Upper lobe of left lung (tissue), 6 donors: ENCODE results near the gene NELFCD. TPM values are rescaled to one million over a fixed set of nuclear protein-coding genes. Genes with fewer than 3 reads are reported as not detected.

Source experiments
- ATAC-seq, 2 donors: fragments of 200-7000 bp; cut with Tn5 transposase; one replicate each; pipeline ENCODE4 v1.9.1; 2022; ENCODE audit warnings: mild to moderate bottlenecking in 2 of 2, moderate library complexity in 2 of 2; ENCODE audit not compliant: low FRiP score in 2 of 2
- DNase-seq, 2 donors: peaks; one replicate each; pipeline ENCODE4 v3.0.0-alpha.2; 2019 to 2020
- H3K27ac ChIP-seq, 4 donors: fragments of 200-600 bp; sonication (generic); one replicate each; pipeline ENCODE4 v1.5.1; 2016 to 2019
- H3K27me3 ChIP-seq, 4 donors: fragments of 200-600 bp; sonication (generic); one replicate each; pipeline ENCODE4 v1.5.1; 2017 to 2019
- H3K36me3 ChIP-seq, 4 donors: fragments of 200-600 bp; sonication (generic); one replicate each; pipeline ENCODE4 v1.5.1; 2016 to 2019
- H3K4me1 ChIP-seq, 4 donors: fragments of 200-600 bp; sonication (generic); one replicate each; pipeline ENCODE4 v1.5.1; 2018 to 2019
- H3K4me3 ChIP-seq, 4 donors: fragments of 200-600 bp; sonication (generic); one replicate each; pipeline ENCODE4 v1.5.1; 2017 to 2019; ENCODE audit warnings: mild to moderate bottlenecking in 2 of 4, moderate library complexity in 1 of 4
- H3K9me3 ChIP-seq, 4 donors: fragments of 200-600 bp; sonication (generic); one replicate each; pipeline ENCODE4 v1.5.1; 2018 to 2019
- CTCF ChIP-seq, 6 experiments: fragments of 450-650 bp in 4 of 6; fragments of 200-600 bp in 2 of 6; sonication (generic) in 2 of 6; IDR thresholded peaks; one replicate each; pipeline ENCODE4 v1.5.1; 2016 to 2019; ENCODE audit warnings: antibody characterized with exemption in 6 of 6
- EP300 ChIP-seq, 4 donors: sonication (generic); formaldehyde crosslinking; IDR thresholded peaks; one replicate each; pipeline ENCODE4 v1.5.1; 2017; ENCODE audit warnings: antibody characterized with exemption in 4 of 4, control low read depth in 2 of 4
- POLR2A ChIP-seq, 4 donors: fragments of 450-650 bp; IDR thresholded peaks; one replicate each; pipeline ENCODE4 v1.5.1; 2016 to 2017; ENCODE audit warnings: antibody characterized with exemption in 4 of 4, mild to moderate bottlenecking in 2 of 4
- POLR2AphosphoS5 ChIP-seq, 2 donors: sonication (generic); formaldehyde crosslinking; IDR thresholded peaks; one replicate each; pipeline ENCODE4 v1.5.1; 2017; ENCODE audit warnings: antibody characterized with exemption in 2 of 2
- WGBS, 2 donors: methylation state at CpG; one replicate each; pipeline ENCODE4 v1.1.5; 2017 to 2018; 5-methylcytosine and 5-hydroxymethylcytosine counted together
- total RNA-seq, 6 donors: library from RNA; depleted of rRNA in 4 of 6; stranded (reverse); fragments of >200 nt in 4 of 6; gene quantifications; one replicate each; pipeline versions ENCODE4 v1.1.0 to v1.2.1, GENCODE V29; 2016 to 2021
- donor health status: DM: no; HTN: no; CAD: no; lungs with moderate emphysema.
- donor health status: DM: no; HTN: yes; CAD: no; lungs with severe emphysema.

The NELFCD gene
- total RNA-seq, 6 donors from 2014 or later, result 42.3 to 99.5 (median 48.7) TPM

GRCh38 chr20:59028812-59029211, 47.8 kb downstream of the NELFCD start:
- H3K4me1 ChIP-seq, result peaks cover 37 to 59% (median 42%) of the 10 kb centered on the region in 4 donors
- peak overlapping the region in 1 of 4 donors; percentile 18 for H3K4me3 ChIP-seq
- no peak for ATAC-seq
- 36 to 47% methylated on average over 2 of the region's 2 CpGs for WGBS, 2 donors
- no peak for DNase-seq
- no peaks in the 10 kb centered on the region for H3K9me3 ChIP-seq
- no peaks in the 10 kb centered on the region for H3K27me3 ChIP-seq
- no peak for TF ChIP-seq POLR2AphosphoS5 (IDR thresholded peaks at IDR 0.05)
- TF ChIP-seq EP300 (IDR thresholded peaks at IDR 0.05), result no peak
- no peak for TF ChIP-seq POLR2A (IDR thresholded peaks at IDR 0.05)
- no peak for TF ChIP-seq CTCF (IDR thresholded peaks at IDR 0.05)
- peak overlapping the region in 1 of 4 donors; percentile 49 for H3K27ac ChIP-seq
- H3K36me3 ChIP-seq, result peaks cover 10 to 70% (median 33%) of the 10 kb centered on the region in 4 donors

GRCh38 chr20:59030911-59031563, 50.0 kb downstream of the NELFCD start:
- Histone ChIP-seq H3K27ac (peak overlapping the region in 3 of 4 donors; percentile 89 to 94 (median 93)), H3K9me3 (no peaks in the 10 kb centered on the region), H3K4me3 (peak overlapping the region; percentile 34 to 85 (median 70)), H3K4me1 (peaks cover 37 to 59% (median 42%) of the 10 kb centered on the region in 4 donors), H3K27me3 (no peaks in the 10 kb centered on the region), H3K36me3 (peaks cover 4 to 66% (median 32%) of the 10 kb centered on the region in 4 donors)
- no peak for DNase-seq
- TF ChIP-seq POLR2A (IDR thresholded peaks at IDR 0.05) (no peak), CTCF (IDR thresholded peaks at IDR 0.05) (no peak), POLR2AphosphoS5 (IDR thresholded peaks at IDR 0.05) (no peak), EP300 (IDR thresholded peaks at IDR 0.05) (no peak)
- WGBS, 2 donors, result 63 to 74% methylated on average over 7 of the region's 7 CpGs
- no peak for ATAC-seq

- Histone ChIP-seq H3K4me1 (peaks cover 37 to 56% (median 42%) of the 10 kb centered on the region in 4 donors), H3K27ac (peak overlapping the region; percentile 89 to 96 (median 94)), H3K4me3 (peak overlapping the region; percentile 34 to 85 (median 70)), H3K36me3 (peaks cover 9 to 66% (median 34%) of the 10 kb centered on the region in 4 donors), H3K27me3 (no peaks in the 10 kb centered on the region), H3K9me3 (no peaks in the 10 kb centered on the region)
- WGBS, 2 donors, result 18 to 23% methylated on average over 8 to 11 of the region's 13 CpGs
- TF ChIP-seq EP300 (IDR thresholded peaks at IDR 0.05), result no peak
- no peak for TF ChIP-seq POLR2A (IDR thresholded peaks at IDR 0.05)
- no peak for TF ChIP-seq POLR2AphosphoS5 (IDR thresholded peaks at IDR 0.05)
- TF ChIP-seq CTCF (IDR thresholded peaks at IDR 0.05), result no peak
- ATAC-seq (no peak), DNase-seq (no peak)
Observed at GRCh38 chr20:59031564-59032022, 50.5 kb downstream of the NELFCD start.

GRCh38 chr20:59032023-59032712, 51.1 kb downstream of the NELFCD start, which contains the start of gene ATP5F1E:
ATP5F1E (minus strand) TSS chr20:59032335; CDS start chr20:59032251, 84 bp downstream.
- DNase-seq (peak; percentile 98 to 99), ATAC-seq (peak; percentile 100)
- TF ChIP-seq CTCF (IDR thresholded peaks at IDR 0.05) (peak in 1 of 6 experiments; percentile 15), POLR2AphosphoS5 (IDR thresholded peaks at IDR 0.05) (peak; percentile 90 to 93), POLR2A (IDR thresholded peaks at IDR 0.05) (peak; percentile 54 to 97 (median 87)), EP300 (IDR thresholded peaks at IDR 0.05) (peak in 1 of 4 donors; percentile 53)
- H3K9me3 ChIP-seq, result no peaks in the 10 kb centered on the region
- H3K4me1 ChIP-seq, result peaks cover 37 to 51% (median 40%) of the 10 kb centered on the region in 4 donors
- 0% methylated on average over 1 to 14 of the region's 86 CpGs for WGBS, 2 donors
- peaks cover 13 to 66% (median 34%) of the 10 kb centered on the region in 4 donors for H3K36me3 ChIP-seq
- H3K27me3 ChIP-seq, result no peaks in the 10 kb centered on the region
- peak within 1 kb of the TSS; percentile 89 to 96 (median 94) for H3K27ac ChIP-seq
- H3K4me3 ChIP-seq, result peak within 1 kb of the TSS; percentile 62 to 85 (median 73)
